Caki2 (cell line): ENCODE data around the gene FHIT. TPM values are rescaled to one million over a fixed set of nuclear protein-coding genes. Genes with fewer than 3 reads are reported as not detected.

Experiments
- DNase-seq: peaks from one replicate; pipeline ENCODE4 v3.0.0-alpha.2; 2015; ENCODE audit warnings: low read depth
- in situ Hi-C: cut with HindIII; loops from 2 replicates; pipeline ENCODE4 v1.10.0; 2016; ENCODE audit warnings: low sequenced_read_pairs, low pct_unique_long_range_greater_than_20kb, mixed read lengths
- total RNA-seq: library from RNA; depleted of rRNA; stranded (reverse); fragments of >200 nt; shearing (Covaris generic); gene quantifications from 2 replicates; pipeline ENCODE4 v1.2.3, GENCODE V29; 2014; ENCODE audit warnings: low replicate concordance

Gene FHIT
- total RNA-seq, 1 experiment from 2014 or later, result 4.8 TPM

DNA sequence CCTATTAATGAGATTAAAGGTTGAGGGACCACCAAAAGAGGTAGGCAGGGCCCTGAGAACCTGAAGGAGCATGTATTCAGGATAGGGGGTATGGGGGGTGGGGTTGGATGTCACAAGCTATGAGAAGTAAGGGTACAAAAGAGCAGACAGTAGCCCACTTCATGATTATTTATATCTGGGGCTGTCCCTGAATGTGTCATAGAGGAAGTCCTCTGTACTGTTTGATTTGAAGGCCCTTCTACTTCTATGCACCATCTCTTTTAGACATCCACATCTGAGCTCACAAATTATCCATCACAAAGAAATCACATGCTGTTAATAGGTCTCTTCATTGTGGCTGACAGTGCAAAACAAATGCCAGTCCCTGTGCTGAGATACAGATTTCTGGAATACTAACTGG, 68.6 kb downstream of the FHIT start:
- in situ Hi-C loops, result no loop called here
- no peak for DNase-seq

DNA sequence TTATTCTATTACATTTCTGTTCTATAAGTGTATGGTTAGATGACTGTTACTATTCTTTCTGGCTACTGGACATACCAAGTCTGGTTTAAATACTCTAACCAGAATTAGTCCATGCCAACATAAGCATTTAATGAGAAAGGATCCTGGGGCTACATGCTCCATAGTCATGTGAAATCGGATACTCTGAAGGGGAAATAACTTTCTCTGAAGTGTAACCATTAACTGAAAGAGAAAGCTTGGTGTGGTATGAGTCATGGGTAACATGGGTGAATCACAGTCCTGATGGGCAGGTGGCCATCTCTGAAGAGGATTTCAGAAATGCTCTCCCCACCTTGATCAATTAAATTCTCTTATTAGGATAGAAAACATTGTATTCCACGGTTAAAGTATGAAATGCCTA, 69.4 kb downstream of the FHIT start:
- DNase-seq, result peak; percentile 68
- in situ Hi-C loops, result no loop called here

DNA sequence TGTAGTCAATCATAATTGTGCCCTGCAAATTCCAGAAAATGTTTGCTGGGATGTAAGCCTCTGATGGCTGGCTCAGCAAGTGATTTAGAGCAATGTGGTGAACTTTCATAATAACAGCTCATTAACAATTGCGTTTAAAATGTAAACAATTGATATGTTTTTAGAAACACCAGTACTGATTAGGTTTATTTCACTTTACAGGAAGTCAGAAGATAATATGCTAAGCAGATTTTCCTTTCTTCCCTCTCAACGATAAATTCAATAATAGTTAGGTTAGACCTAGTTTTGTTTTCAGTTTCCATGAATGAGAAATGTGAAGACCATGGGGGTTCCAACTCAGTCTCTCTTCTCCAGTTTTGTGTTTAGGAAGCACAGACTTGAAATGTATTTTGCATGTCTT, 71.0 kb downstream of the FHIT start:
- in situ Hi-C loops, result no loop called here
- DNase-seq, result no peak

DNA sequence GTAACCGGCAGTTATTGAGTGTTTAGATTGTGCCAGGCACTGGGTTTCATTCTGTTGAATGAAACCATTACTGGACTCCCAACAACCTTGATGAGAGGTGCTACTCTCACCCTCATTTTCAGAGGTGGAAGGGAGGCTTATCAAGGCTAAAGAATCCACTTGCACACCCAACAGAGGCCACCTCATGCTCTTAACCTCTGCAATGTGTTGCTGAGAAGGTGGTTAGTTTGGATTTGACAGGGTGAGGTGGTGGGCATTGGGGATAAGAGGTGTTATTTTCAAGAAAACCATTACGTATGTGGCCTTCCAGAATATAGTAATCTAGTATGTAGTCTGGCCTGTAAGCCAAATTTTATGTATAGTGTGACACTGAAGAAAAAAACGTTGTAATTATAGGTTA, 73.1 kb downstream of the FHIT start:
- DNase-seq, result no peak
- in situ Hi-C loops, result no loop called here

DNA sequence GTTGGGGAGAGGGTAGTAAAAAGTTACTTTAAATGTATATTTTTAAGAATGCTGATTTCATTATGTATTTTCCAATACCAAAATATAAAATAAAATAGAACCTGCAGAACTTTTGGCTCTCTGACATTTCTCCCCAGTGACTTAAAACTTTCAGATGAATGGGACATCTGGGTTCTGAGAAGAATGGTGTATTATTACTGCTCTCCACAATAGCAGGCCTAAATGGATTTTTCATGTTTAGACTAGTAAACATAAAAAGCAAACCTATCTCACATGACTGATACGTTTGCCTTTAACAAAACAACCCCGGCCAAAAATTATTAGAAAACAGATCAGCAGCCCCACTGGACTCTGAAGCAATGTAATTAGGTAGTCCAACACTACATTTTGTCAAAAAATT, 73.8 kb downstream of the FHIT start:
- DNase-seq, result no peak
- in situ Hi-C loops, result no loop called here

DNA sequence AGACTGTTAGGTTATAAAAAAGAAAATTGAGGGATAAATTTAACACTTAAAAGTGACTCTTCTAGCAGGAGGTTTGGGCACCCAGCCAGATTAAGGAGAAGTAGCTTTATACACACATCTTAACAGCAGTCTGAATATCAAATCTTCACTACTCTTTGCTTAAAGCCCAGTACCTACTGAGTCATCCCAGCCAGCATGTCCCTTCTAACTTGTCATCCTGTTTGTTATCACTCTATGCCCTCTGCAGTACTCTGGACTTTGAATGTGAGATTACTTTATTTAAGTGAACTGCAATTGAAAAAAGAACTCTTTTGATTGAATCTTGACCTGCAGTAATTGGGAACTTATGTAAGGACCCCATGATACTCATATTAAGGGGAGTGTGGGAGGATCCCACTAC, 77.6 kb downstream of the FHIT start:
- DNase-seq, result no peak
- in situ Hi-C loops, result no loop called here

DNA sequence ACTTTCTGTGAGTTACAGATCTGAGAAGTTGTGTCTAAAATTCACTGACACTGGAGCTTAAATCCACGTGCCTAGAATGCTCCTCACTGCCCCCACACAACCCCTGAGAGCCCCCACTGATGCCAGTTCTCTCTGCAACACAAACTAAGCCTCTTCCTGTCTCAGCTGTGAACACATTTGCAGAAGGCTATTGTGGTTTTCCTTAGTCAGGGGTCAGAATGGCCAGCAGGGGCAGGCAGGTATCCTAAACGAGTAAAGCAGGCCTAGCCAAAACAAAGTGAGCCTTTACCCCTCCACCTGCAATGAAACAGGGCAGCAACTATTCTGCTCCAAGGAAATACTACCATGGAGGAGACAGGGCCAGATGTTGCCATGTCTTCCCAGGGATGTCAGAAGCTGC, 78.6 kb downstream of the FHIT start:
- in situ Hi-C loops, result no loop called here
- no peak for DNase-seq

DNA sequence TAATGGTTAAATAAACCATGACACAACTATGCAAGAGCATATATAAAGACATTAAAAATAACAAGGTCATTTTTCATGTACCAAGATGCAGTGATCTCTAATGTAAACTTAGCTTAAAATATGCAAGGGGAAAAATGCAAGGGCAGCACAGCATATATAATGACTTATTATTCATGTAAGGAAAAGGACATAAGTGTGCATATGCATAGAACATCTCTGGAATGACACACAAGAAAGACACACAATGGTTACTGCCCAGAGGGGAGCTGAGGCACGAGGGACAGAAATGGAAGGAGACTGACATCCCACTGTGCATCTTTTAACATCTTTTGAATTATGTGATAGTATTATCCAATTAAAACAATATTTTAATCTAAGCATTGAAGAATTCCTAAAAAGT, 79.0 kb downstream of the FHIT start:
- no peak for DNase-seq
- in situ Hi-C loops, result no loop called here

DNA sequence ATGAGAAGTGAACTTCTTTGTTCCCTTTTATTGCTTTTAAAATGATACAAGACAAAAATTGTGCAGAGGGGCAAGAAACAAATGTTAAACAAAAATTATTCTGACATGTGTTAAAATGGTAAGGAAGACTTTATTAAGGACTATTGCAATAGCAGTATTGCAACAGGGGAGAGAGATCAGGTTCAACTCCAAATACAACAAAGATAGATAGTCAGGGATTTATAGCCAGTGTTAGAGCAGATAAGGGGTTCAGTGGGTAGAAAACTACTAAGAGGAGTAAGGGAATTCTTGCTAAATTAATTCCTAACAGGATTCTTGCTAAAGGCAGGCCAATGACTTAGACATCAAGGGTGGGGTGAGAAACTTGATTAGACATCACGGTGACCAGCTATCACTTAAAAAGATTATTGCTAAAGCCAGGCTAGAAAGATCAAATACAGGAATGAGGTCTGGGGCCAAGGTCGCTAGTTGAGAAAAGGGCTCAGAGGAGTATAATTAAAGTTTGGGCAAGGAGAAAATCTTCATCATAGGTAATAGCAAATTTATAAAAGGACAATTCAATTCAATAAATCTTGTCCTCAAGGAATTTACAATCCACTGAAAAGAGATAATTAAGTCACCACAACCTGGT, 81.5 kb downstream of the FHIT start:
- DNase-seq, result no peak
- in situ Hi-C loops, result no loop called here

DNA sequence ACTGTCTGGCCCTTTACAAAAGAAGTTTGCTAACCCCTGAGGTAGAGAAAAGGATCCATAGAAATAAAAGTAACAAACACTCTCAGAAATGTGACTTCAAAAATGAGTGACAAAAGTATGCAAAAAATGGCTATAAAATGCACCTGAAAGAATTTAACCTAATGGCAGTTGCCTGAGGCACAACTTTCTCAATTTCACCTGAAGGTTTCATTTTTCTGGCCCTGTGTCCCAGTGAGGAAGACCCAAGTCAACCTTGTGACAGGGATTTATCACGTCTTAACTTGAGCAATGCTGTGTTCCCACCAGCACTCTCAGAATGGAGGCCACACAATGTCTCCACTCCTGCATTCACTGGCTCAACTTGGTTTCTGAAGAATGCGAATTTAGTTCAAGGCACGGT, 83.0 kb downstream of the FHIT start:
- no peak for DNase-seq
- in situ Hi-C loops, result no loop called here

DNA sequence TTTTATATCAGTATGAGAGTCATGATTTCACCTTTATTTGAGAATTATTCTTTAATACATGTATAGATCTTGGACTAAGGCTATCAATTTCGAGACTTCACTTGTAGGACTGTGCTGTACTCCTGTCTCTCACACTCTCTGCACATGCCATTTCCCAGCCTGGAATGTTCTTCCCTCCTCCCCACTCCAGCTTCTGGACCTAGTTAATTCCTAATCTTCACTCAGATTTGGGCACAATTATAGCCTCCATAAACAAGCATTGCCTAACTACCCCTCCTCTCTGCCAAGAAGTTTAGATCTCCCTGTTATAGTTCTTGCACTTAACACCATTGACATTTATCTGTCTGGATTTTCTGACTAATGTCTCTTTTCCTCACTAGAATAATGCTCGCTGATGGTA, 88.3 kb downstream of the FHIT start:
- no peak for DNase-seq
- in situ Hi-C loops, result no loop called here

DNA sequence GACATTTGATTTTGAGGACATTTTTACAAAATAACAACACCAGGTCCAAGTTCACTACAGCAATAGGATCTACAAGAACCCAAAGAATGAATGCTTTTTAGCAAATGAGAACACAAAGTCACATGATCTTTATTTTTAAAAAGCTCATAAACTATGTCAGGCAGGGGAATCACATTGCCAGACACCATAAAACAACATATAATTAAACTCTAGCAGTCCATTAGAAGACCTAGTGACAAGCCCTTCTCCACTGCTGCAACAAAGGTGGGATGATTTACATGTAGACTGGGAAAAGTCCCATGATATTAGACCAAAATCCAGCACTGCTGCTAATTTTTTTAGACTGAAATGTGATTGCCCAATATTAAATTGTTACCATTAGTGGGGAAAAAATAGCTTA, 92.6 kb downstream of the FHIT start:
- no peak for DNase-seq
- in situ Hi-C loops, result no loop called here

DNA sequence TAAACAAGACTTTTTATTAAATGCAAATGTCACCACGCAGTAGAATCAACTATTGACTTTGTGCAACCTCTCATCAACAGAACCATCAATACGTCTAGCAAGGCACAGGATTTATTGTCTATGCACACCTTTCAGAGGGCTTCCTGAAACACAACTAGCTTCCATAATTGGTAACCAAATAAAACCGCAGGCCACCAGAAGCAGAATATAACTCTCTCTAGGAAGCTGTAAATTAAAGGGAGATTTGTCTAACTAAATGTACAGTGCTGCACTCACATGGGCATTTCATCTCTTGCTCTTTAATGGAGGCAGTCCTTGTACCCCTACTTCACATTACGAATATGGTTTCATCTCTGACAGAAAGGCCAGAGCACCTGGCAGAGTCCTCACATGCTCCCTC, 93.0 kb downstream of the FHIT start:
- DNase-seq, result no peak
- in situ Hi-C loops, result no loop called here

DNA sequence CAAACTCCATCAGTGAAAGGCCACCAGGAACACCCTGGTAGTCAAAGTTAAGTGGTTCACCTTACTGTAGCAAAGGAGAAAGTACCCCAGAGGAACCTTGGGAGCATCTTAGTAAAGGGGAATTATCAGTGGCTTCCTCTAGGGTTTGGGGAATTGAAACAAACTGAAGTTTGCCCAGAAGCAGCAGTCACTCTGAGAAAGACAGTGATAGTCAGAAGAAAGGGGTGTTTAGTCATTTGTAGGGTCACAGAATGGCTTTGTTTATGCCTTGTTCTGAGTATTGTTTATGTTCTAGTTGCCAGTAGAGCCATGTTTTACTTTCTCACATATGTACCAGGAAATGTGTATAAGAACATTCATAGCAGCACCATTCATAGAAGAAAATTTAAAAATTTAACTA, 93.8 kb downstream of the FHIT start:
- DNase-seq, result no peak
- in situ Hi-C loops, result no loop called here

DNA sequence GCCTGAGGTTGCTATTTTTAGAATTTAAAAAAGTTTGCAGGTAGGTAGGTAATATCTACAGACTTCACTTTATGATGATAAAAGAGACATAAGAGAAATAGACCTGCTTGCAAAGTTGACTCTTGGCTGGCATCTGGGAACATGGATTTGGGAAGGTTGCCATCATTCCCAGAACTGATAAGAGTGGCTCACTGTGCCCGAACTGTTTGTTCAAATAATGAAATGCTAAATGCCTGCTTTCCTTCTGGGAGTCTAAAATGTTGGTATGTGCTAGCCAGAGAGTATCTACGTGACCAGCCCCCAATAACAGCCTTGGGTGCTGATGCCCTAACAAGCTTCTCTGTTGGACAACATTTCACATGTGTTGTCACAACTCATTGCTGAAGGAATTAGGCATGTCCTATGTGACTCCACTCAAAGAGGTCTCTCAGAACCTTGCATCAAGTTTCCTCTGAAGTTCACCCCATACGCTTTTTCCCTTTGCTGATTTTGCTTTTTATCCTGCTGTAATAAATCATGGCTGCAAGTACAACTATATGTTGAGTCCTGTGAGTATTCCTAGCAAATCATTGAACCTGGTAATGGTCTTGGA, 95.5 kb downstream of the FHIT start:
- in situ Hi-C loops, result no loop called here
- DNase-seq, result no peak

DNA sequence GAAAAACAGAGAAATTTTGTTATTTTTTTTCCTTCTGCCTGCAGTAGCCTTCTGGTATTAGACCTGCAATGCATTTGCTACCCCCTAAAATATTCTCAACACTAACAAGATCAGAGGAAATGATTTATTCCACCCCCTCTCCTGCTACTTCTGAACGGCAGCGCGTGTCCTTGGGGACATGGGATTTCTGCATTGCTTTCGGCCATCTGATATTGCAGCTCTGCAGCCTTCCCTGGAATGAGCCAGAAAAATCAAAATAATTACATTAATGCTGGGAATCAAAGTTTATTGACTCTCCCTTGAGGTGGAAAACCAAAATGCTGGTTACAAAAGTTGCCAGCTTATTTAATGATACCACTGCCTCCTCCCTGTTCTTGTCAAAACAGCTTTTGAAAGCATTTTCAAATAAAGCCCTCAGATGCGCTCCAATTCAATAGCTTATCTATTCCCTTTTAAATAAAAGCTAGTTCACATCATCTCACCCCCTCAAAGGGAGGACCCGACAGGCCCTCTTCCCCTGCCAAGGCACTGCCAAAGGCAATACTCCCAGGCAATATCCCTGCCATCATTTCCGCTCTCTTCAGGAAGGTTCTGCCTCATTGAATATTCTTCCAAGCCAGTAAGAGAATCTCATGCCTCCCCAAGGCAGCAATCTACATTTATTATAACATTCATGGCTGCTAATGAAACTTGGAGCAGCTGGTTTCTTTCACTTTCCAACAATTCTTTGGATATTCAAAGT, 96.6 kb downstream of the FHIT start:
- no peak for DNase-seq
- in situ Hi-C loops, result no loop called here

DNA sequence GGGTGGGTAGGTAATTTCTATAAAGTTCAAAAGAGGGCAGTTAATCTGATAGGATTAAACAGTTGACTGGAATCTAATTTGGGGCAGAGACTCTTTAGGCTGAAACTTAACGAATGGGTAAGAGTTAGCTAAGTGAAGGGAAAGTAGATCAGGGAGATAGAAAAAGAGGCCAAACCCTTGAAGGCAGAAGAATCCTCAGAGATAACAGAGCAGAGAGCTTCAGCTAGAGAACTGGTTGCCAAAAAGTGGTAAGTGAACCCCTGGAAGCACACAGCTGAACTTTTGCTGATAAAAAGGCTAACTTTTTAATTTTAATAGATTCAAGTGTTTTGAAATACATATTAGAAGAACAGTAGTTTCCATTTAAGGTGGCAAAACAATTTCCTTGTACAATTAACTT, 99.2 kb downstream of the FHIT start:
- DNase-seq, result no peak
- in situ Hi-C loops, result no loop called here

DNA sequence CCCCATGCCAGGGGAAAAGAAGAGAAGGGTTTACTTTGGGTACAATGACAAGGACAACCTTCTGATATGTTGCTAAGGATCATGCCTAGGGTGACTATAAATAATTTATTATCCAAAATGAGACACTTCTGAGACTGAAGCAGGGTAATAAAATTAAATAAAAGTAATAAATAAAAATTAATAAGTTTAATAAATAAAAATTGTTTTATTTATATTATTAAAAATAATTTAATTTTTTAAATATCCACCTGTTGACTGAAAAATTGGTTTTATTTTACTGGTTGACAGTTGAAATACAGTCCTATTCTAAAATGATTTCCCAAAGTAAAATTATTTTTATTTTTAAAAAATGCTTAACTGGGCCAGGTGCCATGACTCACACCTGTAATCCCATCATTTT, 102.0 kb downstream of the FHIT start:
- in situ Hi-C loops, result no loop called here
- no peak for DNase-seq

DNA sequence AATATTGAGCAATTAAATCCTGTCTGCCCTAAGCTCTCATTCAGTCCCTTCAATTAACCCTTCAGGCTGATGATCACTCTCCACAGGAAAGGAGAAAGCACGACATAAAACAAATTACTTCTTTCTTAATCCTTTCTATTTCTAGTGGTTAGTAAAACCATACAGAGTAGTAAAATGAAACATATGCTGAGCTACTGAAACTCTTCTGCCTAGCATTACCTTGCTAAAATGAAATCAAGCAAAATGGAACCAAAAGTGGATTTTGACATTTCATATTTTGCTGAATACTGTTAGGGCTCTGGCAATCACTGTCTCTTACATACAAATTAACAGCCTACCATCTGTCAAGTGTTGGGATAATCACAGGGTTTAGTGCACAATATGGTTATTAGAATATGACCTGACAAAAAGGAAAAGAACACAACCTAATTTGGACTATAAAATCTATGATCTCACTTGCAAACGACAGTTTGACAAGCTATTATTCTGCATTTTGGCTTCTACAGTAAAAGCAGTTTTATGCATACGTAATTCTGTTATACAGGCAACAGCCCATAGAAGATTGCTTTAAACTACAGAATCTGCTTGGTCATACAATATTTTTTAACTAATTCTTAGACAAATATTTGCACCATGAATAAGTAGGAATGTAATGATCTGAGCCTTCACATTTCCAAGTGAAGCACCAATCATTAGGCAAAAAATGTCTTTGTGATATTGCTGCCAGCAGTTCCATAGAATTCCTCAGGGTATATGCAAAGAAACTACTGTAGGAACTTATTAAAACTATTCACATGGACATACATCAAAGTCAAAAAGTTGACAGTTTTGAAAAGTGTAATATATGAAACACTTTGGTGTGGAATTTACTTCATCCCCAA, 105.0 kb downstream of the FHIT start:
- in situ Hi-C loops, result no loop called here
- no peak for DNase-seq
